IMR-90 (cell line): ENCODE results near the gene MYO7B. TPM values are rescaled to one million over a fixed set of nuclear protein-coding genes. Genes with fewer than 3 reads are reported as not detected.

ENCODE experiments used
- ATAC-seq: fragments of 200-7000 bp; cut with Tn5 transposase; 2 replicates; pipeline ENCODE4 v1.9.1; 2020; ENCODE audit warnings: low read depth, mild to moderate bottlenecking, moderate library complexity
- BruUV-seq: library from RNA; stranded (reverse); fragments of 400-500 nt; replicated peaks from 2 replicates; lab custom pipeline; 2021; lab: Mats Ljungman, UMichigan
- CTCF ChIA-PET: fragments of 300-600 bp; formaldehyde crosslinking; extraction: SDS; loops from one replicate; lab custom pipeline; 2021; ENCODE audit warnings: antibody characterized with exemption; lab: Yijun Ruan, JAX
- POLR2A ChIA-PET: fragments of 300-600 bp; sonication (Branson Sonifier 250); formaldehyde crosslinking; loops from one replicate; lab custom pipeline; 2022; ENCODE audit warnings: antibody characterized with exemption; ENCODE audit not compliant: unreplicated experiment; lab: Charles Lee
- DNase-seq: peaks from one replicate; pipeline ENCODE4 v3.0.0; 2013
- H2AFZ ChIP-seq: replicated peaks from 2 replicates; pipeline ENCODE3; 2013; ENCODE audit warnings: low read length, mild to moderate bottlenecking; ENCODE audit not compliant: poor library complexity
- H2AK5ac ChIP-seq: 2 replicates; pipeline ENCODE4 v1.6.1; 2013; ENCODE audit warnings: low read depth, low read length, inconsistent platforms
- H2AK9ac ChIP-seq: replicated peaks from 2 replicates; pipeline ENCODE3; 2013; ENCODE audit warnings: mild to moderate bottlenecking, low read depth, low read length, moderate library complexity; ENCODE audit not compliant: poor library complexity
- H2BK120ac ChIP-seq: 2 replicates; pipeline ENCODE4 v1.6.1; 2013; ENCODE audit warnings: low read depth, low read length, inconsistent platforms
- H2BK15ac ChIP-seq: 3 replicates; pipeline ENCODE4 v1.6.1; 2013; ENCODE audit warnings: low read depth, low read length, inconsistent platforms
- H2BK20ac ChIP-seq: 2 replicates; pipeline ENCODE4 v1.6.1; 2013; ENCODE audit warnings: low read depth, mild to moderate bottlenecking, inconsistent platforms, low read length, moderate library complexity
- H2BK5ac ChIP-seq: 2 replicates; pipeline ENCODE4 v1.6.1; 2013; ENCODE audit warnings: mild to moderate bottlenecking, low read depth, low read length, inconsistent platforms; ENCODE audit not compliant: poor library complexity, severe bottlenecking
- H3K14ac ChIP-seq: replicated peaks from 2 replicates; pipeline ENCODE4 v1.6.1; 2013; ENCODE audit warnings: low read depth, low read length, inconsistent platforms
- H3K18ac ChIP-seq: 2 replicates; pipeline ENCODE4 v1.6.1; 2013; ENCODE audit warnings: low read depth, low read length, control low read depth
- H3K23ac ChIP-seq: 2 replicates; pipeline ENCODE4 v1.6.1; 2013; ENCODE audit warnings: low read depth, low read length, inconsistent platforms
- H3K27ac ChIP-seq: 2 replicates; pipeline ENCODE4 v1.5.1; 2013; ENCODE audit warnings: mild to moderate bottlenecking, control low read depth, low read length; ENCODE audit not compliant: insufficient read depth
- H3K27me3 ChIP-seq: 2 replicates; pipeline ENCODE4 v1.6.1; 2013; ENCODE audit warnings: low read length; ENCODE audit not compliant: control insufficient read depth, insufficient read depth
- H3K36me3 ChIP-seq: 2 replicates; pipeline ENCODE4 v1.6.1; 2013; ENCODE audit warnings: low read length, mixed read lengths; ENCODE audit not compliant: control insufficient read depth, insufficient read depth
- H3K4ac ChIP-seq: 2 replicates; pipeline ENCODE4 v1.6.1; 2013; ENCODE audit warnings: low read depth, low read length, inconsistent platforms
- H3K4me1 ChIP-seq: 2 replicates; pipeline ENCODE4 v1.6.1; 2013; ENCODE audit warnings: low read length, mixed read lengths; ENCODE audit not compliant: control insufficient read depth, insufficient read depth
- H3K4me2 ChIP-seq: 2 replicates; pipeline ENCODE4 v1.6.1; 2013; ENCODE audit warnings: low read depth, mild to moderate bottlenecking, control low read depth, low read length, moderate library complexity
- H3K4me3 ChIP-seq: 2 replicates; pipeline ENCODE4 v1.5.1; 2013; ENCODE audit warnings: low read depth, mild to moderate bottlenecking, control low read depth, low read length, moderate library complexity; ENCODE audit not compliant: insufficient read depth
- H3K56ac ChIP-seq: 2 replicates; pipeline ENCODE4 v1.6.1; 2013; ENCODE audit warnings: low read length, inconsistent platforms; ENCODE audit not compliant: insufficient read depth; ENCODE audit errors: extremely low read depth
- H3K79me1 ChIP-seq, 2 experiments: 2 replicates each; pipeline ENCODE4 v1.6.1; 2013; ENCODE audit warnings: low read length in 2 of 2, inconsistent platforms in 1 of 2, low read depth in 1 of 2
- H3K9ac ChIP-seq: 2 replicates; pipeline ENCODE4 v1.6.1; 2013; ENCODE audit warnings: low read depth, low read length, control low read depth
- H3K9me1 ChIP-seq: 2 replicates; pipeline ENCODE4 v1.6.1; 2013; ENCODE audit warnings: low read length, inconsistent platforms; ENCODE audit not compliant: insufficient read depth
- H3K9me3 ChIP-seq: 2 replicates; pipeline ENCODE4 v1.6.1; 2013; ENCODE audit warnings: low read length; ENCODE audit not compliant: control insufficient read depth, insufficient read depth
- H4K20me1 ChIP-seq: 2 replicates; pipeline ENCODE4 v1.6.1; 2013; ENCODE audit warnings: low read length, inconsistent platforms; ENCODE audit not compliant: insufficient read depth
- H4K5ac ChIP-seq: 2 replicates; pipeline ENCODE4 v1.6.1; 2013; ENCODE audit warnings: mild to moderate bottlenecking, low read depth, low read length, control low read depth
- H4K8ac ChIP-seq, 2 experiments: 2 replicates each; pipeline ENCODE4 v1.6.1; 2013; ENCODE audit warnings: low read depth in 2 of 2, low read length in 2 of 2, control low read depth in 1 of 2, inconsistent platforms in 1 of 2
- H4K91ac ChIP-seq: 2 replicates; pipeline ENCODE4 v1.6.1; 2013; ENCODE audit warnings: low read depth, low read length, inconsistent platforms; ENCODE audit not compliant: insufficient read depth
- BHLHE40 ChIP-seq: fragments of 150-350 bp; IDR thresholded peaks from 2 replicates; pipeline ENCODE4 v1.6.1; 2016; ENCODE audit warnings: mild to moderate bottlenecking, low read depth, low read length
- CHD1 ChIP-seq: IDR thresholded peaks from 2 replicates; pipeline ENCODE4 v1.6.1; 2012; ENCODE audit warnings: low read depth, low read length, improper control_type of control experiment
- CTCF ChIP-seq: conservative IDR thresholded peaks from 2 replicates; pipeline ENCODE4 v1.5.1; 2012; ENCODE audit warnings: mild to moderate bottlenecking, low read depth, low read length, improper control_type of control experiment
- ELK1 ChIP-seq: fragments of 150-350 bp; IDR thresholded peaks from 2 replicates; pipeline ENCODE4 v1.6.1; 2016; ENCODE audit warnings: low read depth, mild to moderate bottlenecking, low read length, moderate library complexity, borderline replicate concordance
- FOS ChIP-seq: fragments of 150-350 bp; IDR thresholded peaks from 2 replicates; pipeline ENCODE4 v1.6.1; 2016; ENCODE audit warnings: low read depth, low read length
- MAFK ChIP-seq: IDR thresholded peaks from 2 replicates; pipeline ENCODE4 v1.6.1; 2012; ENCODE audit warnings: low read depth, low read length, improper control_type of control experiment
- MAZ ChIP-seq: IDR thresholded peaks from 2 replicates; pipeline ENCODE4 v1.6.1; 2012; ENCODE audit warnings: low read depth, mild to moderate bottlenecking, low read length, improper control_type of control experiment, moderate library complexity, borderline replicate concordance
- MXI1 ChIP-seq: IDR thresholded peaks from 2 replicates; pipeline ENCODE4 v1.6.1; 2012; ENCODE audit warnings: low read depth, mild to moderate bottlenecking, low read length, moderate library complexity, borderline replicate concordance
- NFE2L2 ChIP-seq: fragments of 150-350 bp; IDR thresholded peaks from 2 replicates; pipeline ENCODE4 v1.6.1; 2016; ENCODE audit warnings: low read depth, mild to moderate bottlenecking, low read length
- POLR2A ChIP-seq: IDR thresholded peaks from 2 replicates; pipeline ENCODE4 v1.6.1; 2012; ENCODE audit warnings: mild to moderate bottlenecking, low read depth, low read length
- RAD21 ChIP-seq: IDR thresholded peaks from 2 replicates; pipeline ENCODE4 v1.6.1; 2012; ENCODE audit warnings: low read length, improper control_type of control experiment
- RCOR1 ChIP-seq: IDR thresholded peaks from 2 replicates; pipeline ENCODE4 v1.6.1; 2012; ENCODE audit warnings: mild to moderate bottlenecking, low read length, improper control_type of control experiment; ENCODE audit not compliant: insufficient replicate concordance
- RFX5 ChIP-seq: IDR thresholded peaks from 2 replicates; pipeline ENCODE4 v1.8.0; 2012; ENCODE audit warnings: low read depth, mild to moderate bottlenecking, low read length, moderate library complexity
- SMC3 ChIP-seq: fragments of 150-350 bp; IDR thresholded peaks from 2 replicates; pipeline ENCODE4 v1.6.1; 2016; ENCODE audit warnings: low read depth, mild to moderate bottlenecking, antibody characterized with exemption, low read length, moderate library complexity
- USF2 ChIP-seq: fragments of 150-350 bp; IDR thresholded peaks from 2 replicates; pipeline ENCODE4 v1.6.1; 2017; ENCODE audit warnings: mild to moderate bottlenecking, antibody characterized with exemption, low read length, low read depth
- WGBS, 2 experiments: methylation state at CpG; one replicate each; pipeline versions ENCODE4 v1.1.5 to v1.1.7; 2013; ENCODE audit warnings: missing lambda C conversion rate in 2 of 2; ENCODE audit not compliant: insufficient read length in 1 of 2; ENCODE audit errors: extremely low coverage in 2 of 2; 5-methylcytosine and 5-hydroxymethylcytosine counted together
- dilution Hi-C: fragments of 300-500 bp; cut with HindIII; formaldehyde crosslinking; loops from one replicate; pipeline ENCODE4 v1.14.3; 2018; ENCODE audit warnings: low sequenced_read_pairs; ENCODE audit not compliant: unreplicated experiment
- in situ Hi-C: fragments of 300-500 bp; cut with MboI; formaldehyde crosslinking; loops from 3 replicates; pipeline ENCODE4 v1.14.3; 2019; ENCODE audit warnings: low sequenced_read_pairs, inconsistent platforms, mixed read lengths
- intact Hi-C: fragments of 100-400 bp; cut with micrococcal nuclease; formaldehyde crosslinking; loops from 2 replicates; pipeline ENCODE4 v1.10.0; 2022
- polyA plus RNA-seq, 3 experiments: library from polyadenylated mRNA; depleted of rRNA; stranded (reverse); fragments of >200 nt; gene quantifications; 2 replicates each; pipeline ENCODE4 v1.2.3, GENCODE V29; 2012; ENCODE audit warnings: low replicate concordance in 1 of 3
- total RNA-seq: library from RNA; depleted of rRNA; stranded (reverse); fragments of >200 nt; gene quantifications from 2 replicates; pipeline ENCODE4 v1.2.3, GENCODE V29; 2012

Gene MYO7B
- total and polyA plus RNA-seq, 2 of the 4 experiments (the other 2 are of a cell fraction): 0.18 to 0.46 TPM

- H2AFZ ChIP-seq: no peak overlapping the region
- peaks cover 2% of the 10 kb centered on the region; the same call in 1 of the 2 replicates for H3K4me1 ChIP-seq
- no peaks in the 10 kb centered on the region for H4K20me1 ChIP-seq
- H3K4ac ChIP-seq: no peak overlapping the region
- no peak overlapping the region for H3K9ac ChIP-seq
- H2BK20ac ChIP-seq: no peak overlapping the region
- H4K5ac ChIP-seq: no peak overlapping the region
- no peak overlapping the region for H2BK120ac ChIP-seq
- H4K8ac ChIP-seq: no peak overlapping the region
- H3K9me3 ChIP-seq: no peaks in the 10 kb centered on the region
- no peak overlapping the region for H2BK5ac ChIP-seq
- in situ Hi-C loops: no loop called here
- no peaks in the 10 kb centered on the region for H3K36me3 ChIP-seq
- H3K9me1 ChIP-seq: no peaks in the 10 kb centered on the region
- no peaks in the 10 kb centered on the region for H3K79me1 ChIP-seq
- H2BK15ac ChIP-seq: no peak overlapping the region
- 0 out of 2 replicates have a peak overlapping the region, but pooled peaks have one; percentile 28 for H2AK5ac ChIP-seq
- no peak overlapping the region for H3K14ac ChIP-seq
- WGBS, 2 experiments: 60% methylated on average over 5 of the region's 17 CpGs; no CpG with 5 or more reads in 1 of the 2 experiments
- ChIA-PET POLR2A (no interaction called here), CTCF (interaction anchor here (0.6 kb wide), 1 partner anchor 17 kb away, joined by 3 read pairs; no protein-coding TSS in a partner anchor)
- H3K4me3 ChIP-seq: no peak overlapping the region
- no peaks in the 10 kb centered on the region; the same call in 1 of the 2 replicates for H3K27me3 ChIP-seq
- BruUV-seq: no TSS peak
- H2AK9ac ChIP-seq: no peak overlapping the region
- no peak overlapping the region for H3K27ac ChIP-seq
- no peak overlapping the region for H3K56ac ChIP-seq
- intact Hi-C loops: no loop called here
- H3K4me2 ChIP-seq: no peak overlapping the region
- no peak for DNase-seq
- no peak overlapping the region for H4K91ac ChIP-seq
- H3K23ac ChIP-seq: no peak overlapping the region
- no peak for ATAC-seq
- dilution Hi-C loops: no loop called here
- no peak overlapping the region for H3K18ac ChIP-seq
- TF ChIP-seq RFX5 (no peak), MAZ (no peak), CHD1 (no peak), FOS (no peak), BHLHE40 (no peak), CTCF (no peak), MXI1 (no peak), NFE2L2 (no peak), SMC3 (no peak), RAD21 (no peak), MAFK (no peak), RCOR1 (no peak), ELK1 (no peak), POLR2A (no peak), USF2 (no peak)
Observed at GRCh38 chr2:127628767-127629614, 93.5 kb downstream of the MYO7B start.
